HCT116 (cell line): ENCODE data around the gene ABHD17C. TPM values are rescaled to one million over a fixed set of nuclear protein-coding genes. Genes with fewer than 3 reads are reported as not detected.

Source experiments
- ATAC-seq: fragments of 200-7000 bp; cut with Tn5 transposase; 2 replicates; pipeline ENCODE4 v1.9.1; 2020; ENCODE audit warnings: mild to moderate bottlenecking, moderate library complexity
- BruUV-seq: library from RNA; stranded (reverse); fragments of 400-500 nt; replicated peaks from 2 replicates; lab custom pipeline; 2021; lab: Mats Ljungman, UMichigan
- CTCF ChIA-PET: fragments of 300-600 bp; sonication (Branson Sonifier 250); formaldehyde crosslinking; loops from one replicate; lab custom pipeline; 2021; ENCODE audit warnings: antibody characterized with exemption; lab: Charles Lee
- POLR2A ChIA-PET: fragments of 300-600, 350-600 bp; sonication (Branson Sonifier 250); formaldehyde crosslinking; loops from one replicate; lab custom pipeline; 2021; ENCODE audit warnings: antibody characterized with exemption; lab: Charles Lee
- RAD21 ChIA-PET, 2 experiments: fragments of 300-600 bp; sonication (Branson Sonifier 250); formaldehyde crosslinking; loops; one replicate each; lab custom pipeline; 2023; ENCODE audit warnings: low total read pairs in 2 of 2; ENCODE audit not compliant: uncharacterized antibody in 2 of 2, unreplicated experiment in 2 of 2, low non-redundant PET in 1 of 2; lab: Charles Lee
- DNase-seq: peaks from one replicate; pipeline ENCODE4 v3.0.0-alpha.2; 2010; ENCODE audit warnings: low read depth, low spot score
- H2AFZ ChIP-seq: fragments of 200-600 bp; shearing (Covaris generic), sonication (generic); 2 replicates; pipeline ENCODE4 v1.6.1; 2017; ENCODE audit warnings: low read depth, mixed run types, mixed read lengths, antibody characterized with exemption, low read length; ENCODE audit not compliant: poor library complexity, severe bottlenecking
- H3K27ac ChIP-seq: 2 replicates; pipeline ENCODE4 v1.5.1; 2012; ENCODE audit warnings: low read depth, low read length
- H3K27me3 ChIP-seq: fragments of 200-600 bp; sonication (generic); 2 replicates; pipeline ENCODE4 v1.6.1; 2016; ENCODE audit warnings: mixed run types, low read length, mixed read lengths; ENCODE audit not compliant: insufficient read depth
- H3K36me3 ChIP-seq, 2 experiments: fragments of 200-500 bp in 1 of 2; fragments of 200-600 bp in 1 of 2; sonication (Bioruptor generic) in 1 of 2; sonication (generic) in 1 of 2; 2 replicates each; pipeline versions ENCODE4 v1.5.1 to v1.6.1; 2014 to 2016; ENCODE audit warnings: low read length in 2 of 2, inconsistent platforms in 1 of 2, mixed read lengths in 1 of 2, mixed run types in 1 of 2; ENCODE audit not compliant: insufficient read depth in 2 of 2, control insufficient read depth in 1 of 2
- H3K4me1 ChIP-seq, 2 experiments: fragments of 200-600 bp in 1 of 2; sonication (generic) in 1 of 2; 2 replicates each; pipeline versions ENCODE4 v1.5.1 to v1.6.1; 2012 to 2017; ENCODE audit warnings: low read length in 2 of 2, inconsistent platforms in 1 of 2, mild to moderate bottlenecking in 1 of 2, mixed read lengths in 1 of 2, mixed run types in 1 of 2, moderate library complexity in 1 of 2; ENCODE audit not compliant: insufficient read depth in 2 of 2, control insufficient read depth in 1 of 2
- H3K4me2 ChIP-seq: fragments of 200-600 bp; sonication (generic); 2 replicates; pipeline ENCODE4 v1.6.1; 2017; ENCODE audit warnings: mixed run types, low read length, mixed read lengths
- H3K4me3 ChIP-seq, 2 experiments: fragments of 200-600 bp in 1 of 2; sonication (generic) in 1 of 2; replicated peaks in 1 of 2; 2 replicates each; pipeline ENCODE4 v1.5.1; 2011 to 2016; ENCODE audit warnings: low read length in 2 of 2, control low read depth in 1 of 2, low read depth in 1 of 2, mild to moderate bottlenecking in 1 of 2, mixed read lengths in 1 of 2, mixed run types in 1 of 2
- H3K79me2 ChIP-seq: fragments of 200-600 bp; sonication (generic); 2 replicates; pipeline ENCODE4 v1.6.1; 2017; ENCODE audit warnings: mild to moderate bottlenecking, mixed run types, low read length, moderate library complexity, mixed read lengths; ENCODE audit not compliant: insufficient read depth
- H3K9ac ChIP-seq: fragments of 200-600 bp; sonication (generic); 2 replicates; pipeline ENCODE4 v1.6.1; 2016; ENCODE audit warnings: low read length, mixed read lengths
- H3K9me2 ChIP-seq: fragments of 200-600 bp; sonication (generic), shearing (Covaris generic); 2 replicates; pipeline ENCODE4 v1.6.1; 2017; ENCODE audit warnings: mixed run types, mild to moderate bottlenecking, moderate library complexity; ENCODE audit not compliant: insufficient read depth
- H3K9me3 ChIP-seq, 2 experiments: fragments of 200-500 bp in 1 of 2; fragments of 200-600 bp in 1 of 2; sonication (Bioruptor generic) in 1 of 2; sonication (generic) in 1 of 2; 2 replicates each; pipeline ENCODE4 v1.6.1; 2014 to 2017; ENCODE audit warnings: low read length in 2 of 2, mixed read lengths in 2 of 2, inconsistent platforms in 1 of 2, low read depth in 1 of 2, mild to moderate bottlenecking in 1 of 2, mixed run types in 1 of 2, moderate library complexity in 1 of 2; ENCODE audit not compliant: control insufficient read depth in 1 of 2, insufficient read depth in 1 of 2
- H4K20me1 ChIP-seq: fragments of 200-600 bp; sonication (generic), shearing (Covaris generic); 2 replicates; pipeline ENCODE4 v1.6.1; 2017; ENCODE audit warnings: mixed run types, mild to moderate bottlenecking, moderate library complexity; ENCODE audit not compliant: insufficient read depth
- ATF3 ChIP-seq: IDR thresholded peaks from 2 replicates; pipeline ENCODE4 v1.6.1; 2012
- JUND ChIP-seq: IDR thresholded peaks from 2 replicates; pipeline ENCODE4 v1.6.1; 2012
- POLR2AphosphoS5 ChIP-seq: IDR thresholded peaks from 2 replicates; pipeline ENCODE4 v1.6.1; 2011; ENCODE audit warnings: mild to moderate bottlenecking, low read depth, low read length, moderate library complexity
- REST ChIP-seq: IDR thresholded peaks from 2 replicates; pipeline ENCODE4 v1.6.1; 2012; ENCODE audit warnings: low read depth
- YY1 ChIP-seq: IDR thresholded peaks from 2 replicates; pipeline ENCODE4 v1.6.1; 2011; ENCODE audit warnings: low read length, low read depth, moderate library complexity, mild to moderate bottlenecking; ENCODE audit not compliant: insufficient replicate concordance; ENCODE audit errors: extremely low read depth
- ZFX ChIP-seq: fragments of 450-650 bp; IDR thresholded peaks from 2 replicates; pipeline ENCODE4 v1.6.1; 2017
- intact Hi-C: fragments of 100-400 bp; cut with micrococcal nuclease; formaldehyde crosslinking; loops from 2 replicates; pipeline ENCODE4 v1.10.0; 2022
- total RNA-seq: library from RNA; stranded (reverse); gene quantifications from one replicate; pipeline ENCODE4 v1.2.1, GENCODE V29; 2021; ENCODE audit not compliant: unreplicated experiment

The ABHD17C gene
- total RNA-seq, 1 experiment from 2014 or later = 27.9 TPM

DNA sequence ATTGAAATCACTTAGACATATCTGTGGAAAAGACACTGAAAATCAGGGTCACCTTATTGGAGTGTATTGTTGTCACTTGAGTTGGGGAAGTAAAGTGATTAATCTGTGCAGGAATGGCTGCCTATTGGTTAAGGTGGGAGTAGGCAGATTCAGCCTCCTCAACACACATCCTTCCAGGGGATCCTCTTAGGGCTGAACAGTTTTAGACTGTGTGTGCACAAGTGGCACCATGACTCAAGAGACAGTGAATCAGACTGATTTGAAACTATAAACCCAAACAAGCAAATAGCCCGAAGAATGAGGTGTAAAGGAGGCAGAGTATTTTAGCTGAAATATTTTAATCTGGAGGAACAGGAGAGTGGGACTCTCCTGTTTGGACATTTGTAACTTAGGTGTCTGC is 4.9 kb downstream of the ABHD17C start:
- Histone ChIP-seq H3K36me3 (no peaks in the 10 kb centered on the region), H3K9ac (no peak overlapping the region), H2AFZ (no peak overlapping the region), H3K27ac (no peak overlapping the region), H3K4me1 (peaks cover 5 to 12% of the 10 kb centered on the region in 2 experiments; a peak in 3 of 4 replicates), H3K9me3 (no peaks in the 10 kb centered on the region), H3K4me3 (no peak overlapping the region), H3K4me2 (no peak overlapping the region), H3K27me3 (no peaks in the 10 kb centered on the region), H3K79me2 (peaks cover 91% of the 10 kb centered on the region), H4K20me1 (no peaks in the 10 kb centered on the region), H3K9me2 (no peaks in the 10 kb centered on the region)
- CTCF ChIA-PET = no interaction called here
- POLR2A ChIA-PET = no interaction called here
- RAD21 ChIA-PET = no interaction called here
- ATAC-seq = no peak
- no TSS peak for BruUV-seq
- DNase-seq = no peak
- intact Hi-C loops = loop anchor here (5.0 kb wide), 1 partner anchor 272 kb away; no protein-coding TSS in a partner anchor
- TF ChIP-seq ATF3 = no peak
- no peak for TF ChIP-seq JUND
- TF ChIP-seq POLR2AphosphoS5 = no peak
- TF ChIP-seq ZFX = no peak
- no peak for TF ChIP-seq REST
- no peak for TF ChIP-seq YY1
